ELF-1 (cell line): ENCODE results near the gene HEPACAM.

Experiments
- DNase-seq: peaks from one replicate; pipeline ENCODE4 v3.0.0-alpha.2; 2016; ENCODE audit warnings: low read depth, low spot score

Gene HEPACAM

DNA sequence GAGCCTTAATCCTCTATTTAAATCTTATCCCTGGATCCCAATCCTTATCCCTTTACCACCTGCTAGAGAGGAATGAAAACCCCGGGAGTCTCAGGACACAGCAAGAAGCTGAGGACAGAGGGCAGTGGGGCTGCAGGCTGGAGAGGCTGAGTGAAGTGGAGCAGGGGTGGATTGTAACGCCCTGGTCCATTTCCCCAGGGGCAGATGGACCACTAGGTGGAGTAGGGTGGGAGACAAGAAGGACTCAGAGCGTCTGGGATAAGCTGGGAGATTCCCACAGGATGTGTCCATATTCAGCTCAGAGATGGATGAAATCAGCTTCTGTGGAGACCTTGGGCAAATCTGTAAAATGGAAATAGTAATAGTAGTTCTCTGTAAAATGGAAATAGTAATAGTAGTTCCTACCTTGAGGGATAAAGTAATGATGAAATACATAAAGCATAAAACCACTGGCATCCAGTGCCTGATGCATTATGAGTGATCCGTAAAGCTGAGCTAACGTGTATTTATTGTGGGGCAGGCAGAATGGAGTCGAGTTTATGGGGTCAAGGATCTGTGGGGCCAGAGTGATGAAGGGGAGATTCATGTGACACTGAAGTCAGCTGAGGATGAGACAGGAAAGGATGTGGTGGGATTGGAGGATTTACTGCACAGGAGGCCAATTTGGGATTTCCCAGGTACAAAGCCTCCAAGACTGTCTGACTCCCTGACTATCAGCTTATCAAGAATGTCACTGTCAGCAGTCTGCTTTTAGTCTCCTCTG lies 36.3 kb downstream of the HEPACAM start:
- no peak for DNase-seq

- DNase-seq, result no peak
Observed at GRCh38 chr11:124898711-124899110, 37.1 kb downstream of the HEPACAM start.

DNA sequence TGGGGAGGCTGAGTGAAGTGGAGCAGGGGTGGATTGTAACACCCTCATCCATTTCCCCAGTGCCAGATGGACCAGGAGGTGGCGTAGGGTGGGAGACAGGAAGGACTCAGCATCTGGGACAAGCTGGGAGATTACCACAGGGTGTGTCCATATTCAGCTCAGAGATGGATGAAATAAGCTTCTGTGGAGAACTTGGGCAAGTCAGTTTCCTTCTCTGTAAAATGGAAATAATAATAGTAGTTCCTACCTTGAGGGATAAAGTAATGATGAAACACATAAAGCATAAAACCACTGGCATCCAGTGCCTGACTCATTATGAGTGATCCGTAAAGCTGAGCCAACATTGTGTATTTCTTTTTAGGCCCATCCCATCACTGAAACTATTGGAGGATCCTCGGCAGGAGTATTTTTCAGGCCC lies 37.6 kb downstream of the HEPACAM start:
- no peak for DNase-seq

DNA sequence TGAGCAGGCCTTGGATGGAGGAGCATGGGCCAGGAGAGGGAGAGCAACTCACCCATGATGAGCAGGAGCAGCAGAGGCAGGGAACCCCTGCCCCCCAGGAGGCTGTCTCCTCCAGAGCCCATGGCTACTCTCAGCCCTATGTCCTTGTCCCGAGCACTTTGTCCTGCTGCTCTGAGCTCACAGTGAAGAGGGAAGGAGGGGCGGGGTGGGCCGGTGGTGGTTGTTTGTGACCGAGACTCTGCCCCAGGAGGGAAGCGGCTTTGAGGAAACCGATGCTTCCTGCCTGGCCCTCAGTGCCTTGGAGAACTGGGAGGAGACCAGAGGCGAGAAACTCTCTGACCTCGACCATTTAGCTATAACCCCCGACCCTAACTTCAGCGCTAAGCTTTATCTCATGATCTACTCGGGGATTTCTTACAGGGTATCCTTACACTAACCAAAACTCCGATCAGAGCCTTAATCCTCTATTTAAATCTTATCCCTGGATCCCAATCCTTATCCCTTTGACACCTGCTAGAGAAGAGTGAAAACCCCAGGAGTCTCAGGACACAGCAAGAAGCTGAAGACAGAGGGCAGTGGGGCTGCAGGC lies 38.1 kb downstream of the HEPACAM start, which contains the start of gene ROBO4:
ROBO4 (minus strand) TSS at position 192 of the 589 bp plus-strand sequence; CDS start at position 122, 70 bp downstream.
- DNase-seq, result no peak

DNA sequence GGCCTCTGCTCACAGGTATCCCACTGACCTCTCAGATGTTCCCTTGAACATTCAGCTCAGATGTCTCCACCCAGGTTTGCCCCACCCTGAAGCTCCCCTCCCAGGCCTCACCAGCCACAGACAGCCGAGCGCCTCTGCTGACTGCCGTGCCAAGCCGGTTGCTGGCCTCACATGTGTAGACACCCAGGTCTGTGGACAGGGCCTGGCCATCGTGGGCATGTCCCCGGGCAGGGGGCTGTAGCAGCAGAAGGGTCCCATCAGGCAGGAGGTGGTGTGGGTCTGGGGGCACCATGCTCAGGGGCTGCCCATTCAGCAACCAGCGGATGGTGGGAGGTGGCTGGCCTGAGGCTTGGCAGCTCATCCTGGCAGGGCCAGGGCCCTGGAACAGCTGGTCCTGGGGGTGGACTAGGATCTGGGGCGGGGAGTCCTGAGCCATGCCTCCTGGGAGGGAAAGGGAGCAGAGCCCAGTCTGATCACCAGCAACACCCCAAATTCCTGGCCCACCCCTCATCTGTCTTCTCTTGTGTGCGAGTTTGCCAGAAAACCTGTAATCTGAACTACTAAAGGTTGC lies 38.9 kb downstream of the HEPACAM start:
- DNase-seq, result no peak

- peak; percentile 42 for DNase-seq
Observed at GRCh38 chr11:124896071-124896750, 39.6 kb downstream of the HEPACAM start.

DNA sequence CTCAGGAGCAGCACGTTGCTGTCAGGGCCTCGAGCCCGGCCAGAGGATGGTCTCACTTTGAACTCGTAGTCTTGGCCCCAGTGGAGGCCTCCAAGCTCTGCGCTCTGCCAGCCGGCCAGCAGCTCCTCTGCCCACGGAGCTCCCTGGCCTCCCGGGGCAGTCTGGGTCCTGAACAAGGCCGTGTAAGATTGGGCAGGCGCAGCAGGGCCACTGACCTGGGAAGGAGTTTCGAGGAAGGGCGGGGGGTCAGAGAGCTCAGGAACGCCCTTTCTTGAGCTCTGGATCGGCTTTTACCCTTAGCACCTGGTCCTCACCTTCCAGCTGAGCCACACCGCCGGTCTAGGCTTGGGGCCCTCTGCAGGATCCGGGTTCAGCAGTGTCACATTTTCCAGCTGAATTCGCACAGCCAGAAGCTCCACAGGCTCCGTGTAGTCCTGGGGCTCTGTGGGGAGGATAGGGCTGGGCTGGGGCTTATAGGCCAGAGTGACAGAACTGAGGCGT lies 40.3 kb downstream of the HEPACAM start:
- DNase-seq, result no peak

DNA sequence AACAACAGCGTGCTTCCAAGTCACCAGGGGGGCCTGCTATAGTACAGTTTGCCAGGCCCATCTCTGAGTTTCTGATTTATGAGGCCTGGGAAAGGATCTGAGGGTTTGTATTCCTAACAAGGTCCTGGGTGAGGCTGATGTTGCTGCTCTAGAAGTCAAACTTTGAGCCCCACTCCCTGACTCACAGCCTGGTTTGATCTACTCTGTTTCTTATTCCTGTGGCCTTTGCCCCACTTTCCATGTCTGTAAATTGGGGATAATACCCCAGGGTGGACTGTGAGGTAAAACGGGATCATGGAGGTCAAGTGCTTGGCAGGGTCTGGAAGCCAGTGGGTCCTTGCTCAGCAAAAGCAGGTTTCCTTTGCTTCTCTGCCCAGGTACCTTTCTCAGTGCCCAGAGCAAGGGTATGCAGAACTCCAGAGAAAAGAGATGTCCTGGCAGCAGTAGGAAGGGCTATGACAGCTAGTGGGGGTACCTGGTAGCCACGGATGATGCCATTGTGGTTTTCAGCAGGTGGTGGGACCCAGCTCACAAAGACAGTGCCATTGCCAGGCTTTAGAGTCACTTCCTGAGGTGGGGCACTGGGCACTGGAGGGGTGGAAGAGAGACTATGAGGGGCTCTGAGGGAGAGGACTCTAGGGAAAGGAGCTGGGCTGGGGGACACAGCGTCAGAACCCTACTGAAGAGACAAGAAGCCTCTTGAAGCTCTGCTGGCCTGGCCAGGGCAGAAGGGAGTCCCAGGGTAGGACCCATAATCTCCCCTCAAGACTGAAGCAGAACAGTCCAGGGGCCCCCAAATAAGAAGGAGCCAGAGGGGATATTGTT lies 41.0 kb downstream of the HEPACAM start:
- DNase-seq, result no peak

GRCh38 chr11:124893781-124894401 lies 42.0 kb downstream of the HEPACAM start:
- no peak for DNase-seq

GRCh38 chr11:124892750-124893454 lies 42.9 kb downstream of the HEPACAM start:
- no peak for DNase-seq

GRCh38 chr11:124892146-124892545 lies 43.7 kb downstream of the HEPACAM start:
- no peak for DNase-seq

GRCh38 chr11:124891373-124891861 lies 44.4 kb downstream of the HEPACAM start:
- peak; percentile 36 for DNase-seq

DNA sequence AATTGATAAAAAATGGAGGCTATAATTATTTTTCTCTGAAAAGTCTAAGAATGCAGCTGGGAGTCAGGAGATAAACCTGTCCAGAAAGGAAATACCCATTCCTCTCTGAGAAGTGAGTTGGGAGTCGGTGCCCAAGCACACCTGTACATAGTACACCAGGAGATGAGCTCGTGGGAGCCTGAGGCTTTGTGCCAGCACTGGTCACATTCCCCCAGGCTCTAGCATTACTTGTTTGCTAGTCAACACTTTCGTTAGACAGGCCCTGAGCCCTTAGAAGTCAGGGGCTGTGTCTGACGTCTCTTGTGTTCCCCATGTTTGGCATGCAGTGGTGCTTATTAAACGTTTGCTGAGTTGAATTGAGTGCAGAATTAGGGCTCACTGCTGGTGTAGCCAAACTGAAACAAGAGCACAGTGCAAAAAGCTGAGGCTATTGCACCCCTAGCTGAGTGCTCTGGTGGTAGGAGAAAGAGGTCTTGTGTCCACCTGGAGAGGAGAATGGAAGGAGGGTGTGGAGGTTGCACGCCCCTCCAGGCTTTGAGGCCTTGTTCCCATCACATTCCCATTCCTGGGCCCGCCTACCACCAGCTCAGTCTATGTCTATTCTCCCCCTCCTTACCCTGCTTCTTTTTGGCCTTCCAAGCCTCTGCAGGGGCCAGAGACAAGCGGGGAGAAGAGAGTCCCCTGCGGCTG lies 45.0 kb downstream of the HEPACAM start:
- DNase-seq, result no peak

- DNase-seq, result no peak
Observed at GRCh38 chr11:124890151-124890550, 45.7 kb downstream of the HEPACAM start.

- DNase-seq, result no peak
Observed at GRCh38 chr11:124889191-124890091, 46.4 kb downstream of the HEPACAM start.

DNA sequence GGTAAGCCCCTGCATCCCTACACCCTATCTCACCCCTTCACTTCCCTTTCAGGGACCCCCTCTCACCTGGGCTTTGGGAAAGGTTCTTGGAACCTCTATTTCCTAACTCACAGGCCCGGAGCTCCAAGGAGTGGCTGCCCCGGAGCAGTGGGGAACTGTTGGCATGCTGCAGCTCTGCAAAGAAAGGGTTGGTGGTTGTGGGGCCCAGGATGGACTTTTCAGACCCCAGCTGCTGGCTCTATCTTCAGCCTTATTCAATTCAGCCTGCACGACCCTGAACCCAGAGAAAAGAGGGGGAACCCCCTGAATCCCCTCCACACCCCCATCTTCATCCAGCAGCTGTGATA lies 48.2 kb downstream of the HEPACAM start:
- DNase-seq, result no peak

DNA sequence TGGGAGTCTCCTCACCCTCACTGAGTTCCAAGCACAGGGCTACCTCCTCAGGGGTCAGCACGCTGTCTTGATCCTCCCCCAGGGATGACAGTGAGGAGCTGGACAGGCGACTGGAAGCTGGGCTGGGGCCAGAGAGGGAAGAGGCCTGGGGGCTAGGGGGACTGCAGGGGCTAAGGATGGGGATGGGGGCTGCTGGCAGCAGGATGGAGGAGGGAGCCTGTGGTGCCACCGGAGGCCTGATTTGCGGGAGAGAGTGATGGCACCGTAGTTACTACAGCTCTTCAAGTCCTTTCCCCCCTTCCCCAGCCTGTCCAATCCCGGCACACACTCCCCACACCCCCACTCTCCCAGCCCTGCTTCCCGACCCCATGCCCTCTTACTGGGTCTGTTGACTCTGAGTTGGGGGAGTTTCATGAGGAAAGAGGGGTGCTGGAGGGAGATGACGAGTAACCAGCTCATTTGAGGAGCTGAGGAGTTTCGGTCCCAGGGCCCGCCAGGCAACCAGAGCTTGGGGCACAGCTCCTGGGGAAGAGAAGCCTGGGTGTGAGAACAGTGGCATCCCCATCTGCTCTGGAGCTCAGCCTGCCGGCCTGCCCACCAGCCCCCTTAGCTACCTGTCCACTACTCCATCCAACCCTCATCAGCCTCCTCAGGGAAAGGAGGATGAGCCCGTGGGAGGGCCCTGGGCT lies 48.7 kb downstream of the HEPACAM start:
- no peak for DNase-seq

GRCh38 chr11:124886476-124886875 lies 49.4 kb downstream of the HEPACAM start:
- DNase-seq, result no peak
